CD4-positive, alpha-beta memory T cell (primary cell): Measurements from ENCODE around the gene PALS2. TPM values are rescaled to one million over a fixed set of nuclear protein-coding genes. Genes with fewer than 3 reads are reported as not detected.

Experiments used
- CTCF ChIA-PET: fragments of 350-600 bp; sonication (Branson Sonifier 250); formaldehyde crosslinking; loops from one replicate; lab custom pipeline; 2021; ENCODE audit warnings: inconsistent platforms; ENCODE audit not compliant: partially characterized antibody; lab: Charles Lee
- POLR2A ChIA-PET: fragments of 350-600 bp; sonication (Branson Sonifier 250); formaldehyde crosslinking; loops from one replicate; lab custom pipeline; 2021; ENCODE audit not compliant: partially characterized antibody; lab: Charles Lee
- DNase-seq, 5 donors: peaks; one replicate each; pipeline versions ENCODE4 v3.0.0 to v3.0.0-alpha.2; 2020 to 2022; ENCODE audit warnings: mixed read lengths in 1 of 5
- H3K27ac ChIP-seq: one replicate; pipeline ENCODE4 v1.7.0; 2013; ENCODE audit warnings: low read depth, low read length
- H3K27me3 ChIP-seq: 2 replicates; pipeline ENCODE4 v1.7.0; 2013; ENCODE audit warnings: mild to moderate bottlenecking, low read length, moderate library complexity; ENCODE audit not compliant: insufficient read depth
- H3K36me3 ChIP-seq: 2 replicates; pipeline ENCODE4 v1.7.0; 2013; ENCODE audit warnings: mild to moderate bottlenecking, low read length, moderate library complexity; ENCODE audit not compliant: insufficient read depth
- H3K4me1 ChIP-seq: 2 replicates; pipeline ENCODE4 v1.7.0; 2013; ENCODE audit warnings: mild to moderate bottlenecking, low read length, moderate library complexity; ENCODE audit not compliant: insufficient read depth
- H3K4me3 ChIP-seq, 2 donors: one replicate each; pipeline ENCODE4 v1.7.0; 2013; ENCODE audit warnings: low read length in 2 of 2, mild to moderate bottlenecking in 1 of 2
- H3K9me3 ChIP-seq, 2 donors: one replicate each; pipeline ENCODE4 v1.7.0; 2013; ENCODE audit warnings: low read length in 2 of 2, control low read depth in 1 of 2; ENCODE audit not compliant: control insufficient read depth in 1 of 2
- H3K27ac Mint-ChIP-seq, 7 donors: one replicate each; pipeline ENCODE4 v1.8.0; 2020 to 2021; ENCODE audit warnings: mixed read lengths in 7 of 7, mild to moderate bottlenecking in 6 of 7, inconsistent platforms in 3 of 7, moderate library complexity in 3 of 7
- H3K27me3 Mint-ChIP-seq, 2 donors: one replicate each; pipeline ENCODE4 v1.8.0; 2020 to 2021; ENCODE audit warnings: mixed read lengths in 2 of 2
- H3K36me3 Mint-ChIP-seq, 2 donors: one replicate each; pipeline ENCODE4 v1.8.0; 2020 to 2021; ENCODE audit warnings: mixed read lengths in 2 of 2, inconsistent platforms in 1 of 2, mild to moderate bottlenecking in 1 of 2
- H3K4me1 Mint-ChIP-seq, 4 donors: one replicate each; pipeline ENCODE4 v1.8.0; 2020 to 2021; ENCODE audit warnings: mixed read lengths in 4 of 4, mild to moderate bottlenecking in 1 of 4
- H3K4me3 Mint-ChIP-seq, 8 donors: one replicate each; pipeline ENCODE4 v1.8.0; 2020 to 2021; ENCODE audit warnings: mixed read lengths in 8 of 8, mild to moderate bottlenecking in 7 of 8, moderate library complexity in 6 of 8, inconsistent platforms in 3 of 8
- H3K9me3 Mint-ChIP-seq, 8 donors: one replicate each; pipeline ENCODE4 v1.8.0; 2020 to 2021; ENCODE audit warnings: mixed read lengths in 8 of 8, mild to moderate bottlenecking in 5 of 8, inconsistent platforms in 3 of 8, moderate library complexity in 1 of 8
- intact Hi-C: fragments of 100-400 bp; cut with micrococcal nuclease; formaldehyde crosslinking; loops from one replicate; pipeline ENCODE4 v1.15.1; 2023
- polyA plus RNA-seq, 2 donors: library from polyadenylated mRNA; unstranded; fragments of 300-500 nt; fragmentation: Illumina TruSeq; gene quantifications; one replicate each; pipeline ENCODE4 v1.2.3, GENCODE V29; 2021
- total RNA-seq, 2 experiments: library from RNA; stranded (reverse); gene quantifications; one replicate each; pipeline ENCODE4 v1.2.3, GENCODE V29; 2021

The PALS2 gene, protein sequence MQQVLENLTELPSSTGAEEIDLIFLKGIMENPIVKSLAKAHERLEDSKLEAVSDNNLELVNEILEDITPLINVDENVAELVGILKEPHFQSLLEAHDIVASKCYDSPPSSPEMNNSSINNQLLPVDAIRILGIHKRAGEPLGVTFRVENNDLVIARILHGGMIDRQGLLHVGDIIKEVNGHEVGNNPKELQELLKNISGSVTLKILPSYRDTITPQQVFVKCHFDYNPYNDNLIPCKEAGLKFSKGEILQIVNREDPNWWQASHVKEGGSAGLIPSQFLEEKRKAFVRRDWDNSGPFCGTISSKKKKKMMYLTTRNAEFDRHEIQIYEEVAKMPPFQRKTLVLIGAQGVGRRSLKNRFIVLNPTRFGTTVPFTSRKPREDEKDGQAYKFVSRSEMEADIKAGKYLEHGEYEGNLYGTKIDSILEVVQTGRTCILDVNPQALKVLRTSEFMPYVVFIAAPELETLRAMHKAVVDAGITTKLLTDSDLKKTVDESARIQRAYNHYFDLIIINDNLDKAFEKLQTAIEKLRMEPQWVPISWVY
- 10 to 100 TPM; 32.9 to 50.1 TPM for total RNA-seq
- polyA plus RNA-seq = 1 to 10 TPM; 8.6 to 9.4 TPM

DNA sequence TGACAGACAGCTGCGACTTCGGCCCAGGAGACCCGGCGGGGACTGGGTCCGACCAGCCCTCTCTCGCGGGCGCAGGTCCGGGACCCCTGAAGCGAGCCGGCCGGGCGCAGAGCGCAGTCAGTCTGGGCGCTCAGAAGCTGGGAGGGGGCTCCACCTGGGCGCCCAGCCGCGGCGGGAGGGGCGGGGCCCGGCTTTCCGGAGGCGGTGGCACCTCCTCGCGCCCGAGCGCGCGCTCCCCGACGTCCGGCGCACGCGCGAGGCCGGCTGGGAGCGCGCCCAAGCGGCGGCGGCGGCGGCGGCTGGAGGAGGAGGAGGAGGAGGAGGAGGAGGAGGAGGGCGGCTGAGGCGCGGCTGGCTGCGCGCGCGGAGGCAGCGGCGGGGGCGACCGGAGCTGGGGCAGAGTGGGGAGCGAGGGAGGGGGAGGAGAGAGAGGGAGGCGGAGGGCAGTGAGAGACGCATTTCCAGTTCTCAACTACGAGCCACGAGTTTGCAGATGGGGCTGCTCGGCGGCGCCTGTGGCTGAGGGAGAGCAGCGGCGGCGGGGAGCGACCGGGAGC is at the start of gene PALS2:
Gene PALS2 (plus strand): TSS at position 456 of the 557 bp plus-strand sequence. CDS start 50,216 bp downstream, outside the sequence.
- Mint-ChIP-seq H3K9me3 (no peaks in the 10 kb centered on the region), H3K27ac (peak within 1 kb of the TSS; percentile 86 to 95 (median 92)), H3K4me3 (peak within 1 kb of the TSS; percentile 92 to 99 (median 94)), H3K36me3 (peaks cover 0 to 8% of the 10 kb centered on the region in 2 donors), H3K4me1 (peaks cover 20 to 38% (median 28%) of the 10 kb centered on the region in 4 donors), H3K27me3 (peaks cover 2 to 4% of the 10 kb centered on the region in 2 donors)
- intact Hi-C loops = loop anchor here (1.0 to 10.0 kb wide), 11 partner anchors 249 to 1751 kb away; partner anchors contain the start of genes CCDC126, CYCS, FAM221A and HYCC1
- Histone ChIP-seq H3K9me3 (no peaks in the 10 kb centered on the region), H3K4me1 (peaks cover 32% of the 10 kb centered on the region), H3K27ac (peak within 1 kb of the TSS; percentile 56), H3K27me3 (no peaks in the 10 kb centered on the region), H3K36me3 (no peaks in the 10 kb centered on the region), H3K4me3 (peak within 1 kb of the TSS; percentile 62 to 66)
- CTCF ChIA-PET = no interaction called here
- DNase-seq = peak; percentile 81 to 87 (median 83)
- POLR2A ChIA-PET = interaction anchor here (0.9 to 2.0 kb wide), 2 partner anchors 13 to 552 kb away, joined by 3 to 9 read pairs; partner anchors contain the start of gene CYCS

DNA sequence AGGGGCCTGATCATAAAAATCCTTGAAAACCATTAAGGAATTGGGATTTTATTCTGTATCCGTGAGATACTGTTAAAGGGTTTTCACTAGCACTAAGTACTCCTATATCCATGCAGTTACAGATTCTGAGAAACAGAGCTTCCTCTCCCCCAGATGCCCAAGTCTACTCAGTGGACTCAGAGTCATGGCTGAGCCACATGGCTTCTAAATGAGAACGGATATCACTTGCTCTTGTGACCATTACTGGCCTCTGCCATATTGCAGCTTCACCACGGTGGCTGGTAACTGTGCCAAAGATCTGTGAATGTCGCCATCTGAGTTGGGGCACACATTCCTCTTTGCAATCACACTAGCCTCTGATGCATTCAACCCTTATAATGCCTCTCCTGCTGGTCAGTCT is 42.0 kb upstream of the PALS2 start:
- no peaks in the 10 kb centered on the region for H3K36me3 ChIP-seq
- Mint-ChIP-seq H3K4me3 (no peak overlapping the region), H3K4me1 (no peaks in the 10 kb centered on the region), H3K9me3 (no peaks in the 10 kb centered on the region), H3K27ac (no peak overlapping the region), H3K36me3 (no peaks in the 10 kb centered on the region), H3K27me3 (peaks cover 1 to 6% of the 10 kb centered on the region in 2 donors)
- intact Hi-C loops = no loop called here
- no peaks in the 10 kb centered on the region for H3K27me3 ChIP-seq
- no peak overlapping the region for H3K27ac ChIP-seq
- ChIA-PET CTCF (no interaction called here), POLR2A (no interaction called here)
- no peak overlapping the region for H3K4me3 ChIP-seq
- no peaks in the 10 kb centered on the region for H3K9me3 ChIP-seq
- H3K4me1 ChIP-seq = no peaks in the 10 kb centered on the region
- no peak for DNase-seq

DNA sequence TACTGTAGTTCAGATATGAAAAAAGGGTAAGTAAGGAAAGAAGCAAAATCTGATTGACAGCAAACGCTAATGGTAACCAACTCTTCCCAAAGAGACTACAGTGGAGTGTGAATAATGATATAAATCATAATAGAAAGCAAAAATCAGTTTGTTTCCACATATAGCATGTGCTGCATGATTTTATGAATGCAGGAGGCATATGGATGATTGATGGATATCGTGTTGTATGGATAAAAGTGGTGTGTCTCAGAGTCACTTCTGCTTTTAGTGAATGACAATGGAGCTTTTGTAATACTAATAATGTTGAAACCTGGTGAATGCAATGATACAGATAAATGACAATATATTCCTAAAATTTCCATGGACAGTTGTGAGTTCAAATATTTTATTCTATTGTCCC is 36.6 kb upstream of the PALS2 start:
- Mint-ChIP-seq H3K27me3 (peaks cover 2 to 3% of the 10 kb centered on the region in 2 donors), H3K36me3 (no peaks in the 10 kb centered on the region), H3K4me3 (no peak overlapping the region), H3K4me1 (no peaks in the 10 kb centered on the region), H3K27ac (no peak overlapping the region), H3K9me3 (no peaks in the 10 kb centered on the region)
- POLR2A ChIA-PET = no interaction called here
- no peak for DNase-seq
- no peaks in the 10 kb centered on the region for H3K27me3 ChIP-seq
- CTCF ChIA-PET = no interaction called here
- intact Hi-C loops = no loop called here
- H3K36me3 ChIP-seq = no peaks in the 10 kb centered on the region
- H3K4me1 ChIP-seq = no peaks in the 10 kb centered on the region
- no peak overlapping the region for H3K27ac ChIP-seq
- H3K4me3 ChIP-seq = no peak overlapping the region
- no peaks in the 10 kb centered on the region for H3K9me3 ChIP-seq

DNA sequence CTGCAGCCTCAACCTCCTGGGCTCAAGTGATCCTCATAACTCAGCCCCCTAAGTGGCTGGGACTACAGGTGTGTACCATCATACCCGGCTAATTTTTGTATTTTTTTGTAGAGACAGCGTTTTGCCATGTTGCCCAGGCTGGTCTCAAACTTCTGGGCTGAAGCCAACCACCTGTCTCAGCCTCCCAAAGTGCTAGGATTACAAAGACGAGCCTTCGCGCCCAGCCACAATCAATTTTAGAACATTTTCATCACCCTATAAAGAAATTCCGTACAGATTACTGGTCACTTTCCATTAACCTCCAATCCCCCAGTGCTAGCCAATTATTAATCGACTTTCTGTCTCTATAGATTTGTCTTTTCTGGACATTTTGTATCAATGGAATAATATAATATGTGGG is 32.3 kb upstream of the PALS2 start:
- H3K36me3 Mint-ChIP-seq = no peaks in the 10 kb centered on the region
- no peak overlapping the region for H3K4me3 Mint-ChIP-seq
- H3K27me3 Mint-ChIP-seq = peaks cover 6 to 8% of the 10 kb centered on the region in 2 donors
- ChIA-PET CTCF (interaction anchor here (1.0 kb wide), 1 partner anchor 20 kb away, joined by 3 read pairs; no protein-coding TSS in a partner anchor), POLR2A (no interaction called here)
- peaks cover 3% of the 10 kb centered on the region for H3K27me3 ChIP-seq
- no peaks in the 10 kb centered on the region for H3K4me1 Mint-ChIP-seq
- no peak for DNase-seq
- H3K9me3 Mint-ChIP-seq = no peaks in the 10 kb centered on the region
- H3K4me3 ChIP-seq = no peak overlapping the region
- intact Hi-C loops = no loop called here
- H3K27ac Mint-ChIP-seq = no peak overlapping the region
- H3K27ac ChIP-seq = no peak overlapping the region
- no peaks in the 10 kb centered on the region for H3K4me1 ChIP-seq
- H3K36me3 ChIP-seq = no peaks in the 10 kb centered on the region
- no peaks in the 10 kb centered on the region for H3K9me3 ChIP-seq

DNA sequence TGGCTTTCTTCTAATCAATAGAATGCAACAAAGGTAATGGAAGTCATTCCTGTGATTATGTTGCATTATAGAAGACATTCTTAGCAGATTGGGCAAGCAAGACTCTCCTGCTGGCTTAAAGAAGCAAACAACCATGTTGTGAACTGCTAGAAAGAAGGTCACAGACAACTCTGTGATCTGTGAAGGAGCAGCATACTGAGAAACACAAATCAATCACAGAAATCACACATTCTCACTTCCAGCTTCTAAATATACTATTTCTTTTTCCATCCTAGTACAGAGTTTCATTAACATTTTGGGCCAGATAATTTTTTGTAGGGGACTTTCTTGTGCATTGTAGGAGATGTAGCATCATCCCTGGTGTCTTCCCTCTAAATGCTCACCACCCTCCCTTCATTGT is 28.0 kb upstream of the PALS2 start:
- Mint-ChIP-seq H3K36me3 (no peaks in the 10 kb centered on the region), H3K4me3 (no peak overlapping the region), H3K27ac (no peak overlapping the region), H3K27me3 (peaks cover 8 to 13% of the 10 kb centered on the region in 2 donors), H3K9me3 (no peaks in the 10 kb centered on the region), H3K4me1 (no peaks in the 10 kb centered on the region)
- H3K4me1 ChIP-seq = no peaks in the 10 kb centered on the region
- POLR2A ChIA-PET = no interaction called here
- intact Hi-C loops = no loop called here
- CTCF ChIA-PET = no interaction called here
- H3K36me3 ChIP-seq = no peaks in the 10 kb centered on the region
- H3K27me3 ChIP-seq = peaks cover 3% of the 10 kb centered on the region
- no peaks in the 10 kb centered on the region for H3K9me3 ChIP-seq
- DNase-seq = no peak
- H3K27ac ChIP-seq = no peak overlapping the region
- no peak overlapping the region for H3K4me3 ChIP-seq

DNA sequence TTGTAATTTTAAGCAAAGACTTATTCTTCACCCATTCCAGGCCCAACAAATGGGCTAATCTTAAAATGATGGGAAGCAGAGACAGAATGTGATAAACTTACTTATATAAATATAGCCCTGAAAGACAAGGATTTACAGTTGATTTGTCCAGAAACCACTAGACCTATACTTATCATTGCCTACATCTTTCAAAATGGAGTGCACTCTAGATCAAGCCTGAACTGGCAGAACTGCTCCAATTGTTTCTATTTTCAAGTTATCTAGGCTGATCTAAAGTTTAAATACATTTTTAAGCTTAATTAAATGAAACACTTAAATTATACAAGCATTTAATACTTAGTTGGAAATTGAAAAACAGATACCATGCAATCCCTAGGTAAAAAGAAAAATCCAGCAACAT is 24.9 kb upstream of the PALS2 start:
- Mint-ChIP-seq H3K36me3 (no peaks in the 10 kb centered on the region), H3K4me3 (no peak overlapping the region), H3K9me3 (no peaks in the 10 kb centered on the region), H3K4me1 (no peaks in the 10 kb centered on the region), H3K27me3 (peaks cover 8 to 13% of the 10 kb centered on the region in 2 donors), H3K27ac (no peak overlapping the region)
- Histone ChIP-seq H3K36me3 (no peaks in the 10 kb centered on the region), H3K9me3 (no peaks in the 10 kb centered on the region), H3K4me1 (no peaks in the 10 kb centered on the region), H3K27me3 (peaks cover 3% of the 10 kb centered on the region), H3K27ac (no peak overlapping the region), H3K4me3 (no peak overlapping the region)
- ChIA-PET CTCF (no interaction called here), POLR2A (no interaction called here)
- intact Hi-C loops = no loop called here
- no peak for DNase-seq

DNA sequence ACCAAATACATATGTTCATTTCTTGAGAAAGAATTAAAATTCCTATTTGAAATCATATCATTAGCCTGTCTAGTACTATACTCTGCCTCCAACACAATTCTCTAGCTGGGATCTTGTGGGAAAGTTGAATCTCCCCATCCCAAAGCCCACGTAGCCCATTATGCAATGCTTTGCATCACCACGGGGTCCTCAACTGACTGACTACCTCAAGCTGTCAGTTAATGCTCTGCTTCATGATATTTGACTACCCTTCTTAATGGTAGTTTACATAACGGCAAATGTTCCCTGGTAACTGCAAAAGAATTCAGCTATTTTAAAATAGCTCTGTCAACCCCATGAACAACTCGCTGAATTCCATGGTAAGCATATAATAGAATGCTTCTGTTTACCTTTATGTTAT is 23.3 kb upstream of the PALS2 start:
- Histone ChIP-seq H3K27me3 (no peaks in the 10 kb centered on the region), H3K9me3 (no peaks in the 10 kb centered on the region), H3K27ac (no peak overlapping the region), H3K4me1 (no peaks in the 10 kb centered on the region), H3K36me3 (no peaks in the 10 kb centered on the region), H3K4me3 (no peak overlapping the region)
- POLR2A ChIA-PET = no interaction called here
- H3K4me1 Mint-ChIP-seq = no peaks in the 10 kb centered on the region
- intact Hi-C loops = no loop called here
- H3K9me3 Mint-ChIP-seq = no peaks in the 10 kb centered on the region
- DNase-seq = no peak
- H3K4me3 Mint-ChIP-seq = no peak overlapping the region
- CTCF ChIA-PET = interaction anchor here (1.5 kb wide), 1 partner anchor 11 kb away, joined by 3 read pairs; no protein-coding TSS in a partner anchor
- H3K27ac Mint-ChIP-seq = no peak overlapping the region
- H3K27me3 Mint-ChIP-seq = peaks cover 5 to 9% of the 10 kb centered on the region in 2 donors
- H3K36me3 Mint-ChIP-seq = no peaks in the 10 kb centered on the region
